Measurements from ENCODE around the gene MBNL2.

The MBNL2 gene

DNA sequence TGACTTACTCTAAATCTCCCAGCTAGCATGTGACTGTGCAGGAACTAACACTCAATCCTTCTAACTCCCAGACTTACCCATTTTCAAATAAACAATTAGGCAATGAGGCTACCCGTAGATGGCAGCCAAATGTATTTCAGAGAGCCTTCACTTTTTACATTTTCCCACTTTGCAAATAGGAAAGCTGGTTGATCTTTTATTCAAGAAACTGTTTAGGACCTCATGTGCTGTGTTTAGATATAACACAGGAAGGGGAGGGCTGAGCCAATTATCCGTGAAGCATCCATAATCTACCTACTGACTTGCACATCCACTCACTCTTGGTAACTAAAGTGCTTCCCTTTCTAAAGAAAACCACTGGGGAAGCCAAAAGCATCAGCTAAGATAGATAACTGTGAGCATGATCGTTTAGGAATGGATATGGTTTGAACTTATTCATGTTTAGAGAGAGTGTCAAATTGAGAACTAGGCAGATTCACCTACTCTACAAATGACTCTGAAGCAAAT, 33.4 kb downstream of the MBNL2 start:
- no peak for DNase-seq

- DNase-seq, result no peak
Observed at GRCh38 chr13:97256343-97256783, 34.2 kb downstream of the MBNL2 start.

DNA sequence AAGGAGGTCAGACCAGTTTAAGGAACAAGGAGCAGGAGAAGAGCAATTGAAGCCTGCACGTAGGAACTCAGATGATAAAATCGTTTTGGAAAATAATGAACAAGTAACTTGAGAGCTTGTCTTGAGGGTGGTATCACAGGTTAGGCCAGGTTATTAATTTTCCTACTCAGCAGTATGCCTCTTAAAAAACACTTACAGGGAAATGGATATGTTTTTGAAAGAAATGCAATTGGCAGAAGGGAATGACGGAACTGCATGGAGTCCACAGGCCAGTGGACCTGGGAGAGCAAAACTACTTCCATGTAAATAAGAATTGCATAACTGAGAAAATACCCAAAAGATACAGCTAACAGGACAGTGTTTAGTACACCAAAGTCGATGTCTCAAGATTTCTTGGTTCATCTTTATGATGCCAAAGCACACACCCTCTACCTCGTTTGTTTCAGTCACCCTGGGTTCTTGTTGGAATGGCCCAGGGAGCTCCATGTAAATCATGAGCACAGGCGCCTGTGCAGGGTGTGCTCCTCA, 35.2 kb downstream of the MBNL2 start:
- DNase-seq, result no peak

GRCh38 chr13:97257800-97258799, 36.0 kb downstream of the MBNL2 start:
- no peak for DNase-seq

DNA sequence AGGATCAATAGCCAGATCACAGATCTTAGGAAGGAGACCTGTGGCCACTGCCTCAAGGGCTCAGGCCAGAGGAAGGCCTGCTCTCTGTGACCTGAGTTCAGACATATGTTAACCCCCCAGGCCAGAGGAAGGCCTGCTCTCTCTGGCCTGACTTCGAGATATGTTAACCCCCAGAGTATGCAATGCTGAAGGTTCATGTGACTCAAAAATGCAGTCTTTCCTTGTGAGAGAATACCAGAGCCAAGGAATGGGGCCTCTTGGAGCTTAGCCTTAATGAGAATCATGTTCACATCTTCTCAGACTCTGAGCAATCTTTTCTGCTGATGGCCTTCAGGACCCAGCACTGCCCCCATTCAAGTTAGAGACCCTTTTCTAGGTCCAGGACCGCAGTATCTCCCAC, 36.7 kb downstream of the MBNL2 start:
- DNase-seq, result no peak

DNA sequence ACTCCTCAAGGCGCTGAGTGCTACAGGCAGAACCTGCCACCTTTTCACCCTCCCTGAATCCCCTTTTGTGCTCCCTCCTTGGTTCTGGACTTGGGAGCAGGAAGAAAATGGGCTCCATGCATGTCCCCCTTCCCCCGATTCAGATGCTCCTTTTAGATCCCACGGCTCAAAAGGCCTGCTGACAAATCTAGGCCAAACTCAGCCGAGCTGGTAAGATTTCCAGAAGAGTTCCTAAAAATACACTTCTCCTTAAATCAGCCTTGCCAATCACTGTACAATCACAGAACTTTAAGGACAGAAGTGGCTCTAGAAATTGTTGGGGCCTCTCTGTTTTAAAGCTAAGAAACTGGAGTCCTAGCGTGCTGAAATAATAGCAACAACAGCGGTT, 37.3 kb downstream of the MBNL2 start:
- no peak for DNase-seq

GRCh38 chr13:97259798-97260714, 37.9 kb downstream of the MBNL2 start:
- DNase-seq, result no peak

DNA sequence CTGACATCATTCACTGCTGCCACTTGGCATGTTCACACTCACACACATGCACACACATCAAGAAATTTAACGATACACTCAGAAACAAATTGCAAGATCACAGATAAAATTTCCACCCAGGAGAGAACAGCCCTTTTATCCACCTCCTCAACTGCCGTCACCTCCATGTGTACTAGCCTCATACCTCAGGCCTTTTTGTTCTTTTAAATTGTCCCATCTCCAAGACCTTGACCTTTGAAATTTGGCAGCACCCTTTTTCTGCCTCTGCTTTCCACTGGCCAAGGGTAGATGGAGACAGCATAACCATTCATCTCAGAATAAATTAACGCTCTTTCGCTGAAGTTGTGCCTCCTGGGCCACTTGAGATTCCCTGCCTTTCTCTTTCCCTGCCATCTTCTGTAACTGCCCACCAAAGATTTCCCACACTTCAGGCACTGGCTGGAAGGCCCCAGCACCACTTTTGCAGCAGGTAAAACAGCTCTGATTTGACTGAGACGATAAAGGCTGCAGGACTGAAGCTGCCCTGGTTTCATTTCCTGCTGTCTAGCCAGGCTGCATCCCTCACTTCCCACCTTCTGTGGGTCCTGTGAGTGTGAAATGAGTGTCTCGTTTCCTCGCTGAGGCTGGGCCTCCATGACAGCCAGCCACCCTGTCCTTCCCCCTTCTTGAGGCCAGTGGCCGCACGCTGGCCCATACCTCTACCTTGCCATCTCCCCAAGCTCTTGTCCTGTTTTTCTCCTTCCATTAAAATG, 39.3 kb downstream of the MBNL2 start:
- DNase-seq, result no peak

GRCh38 chr13:97262058-97262457, 39.9 kb downstream of the MBNL2 start:
- no peak for DNase-seq

DNA sequence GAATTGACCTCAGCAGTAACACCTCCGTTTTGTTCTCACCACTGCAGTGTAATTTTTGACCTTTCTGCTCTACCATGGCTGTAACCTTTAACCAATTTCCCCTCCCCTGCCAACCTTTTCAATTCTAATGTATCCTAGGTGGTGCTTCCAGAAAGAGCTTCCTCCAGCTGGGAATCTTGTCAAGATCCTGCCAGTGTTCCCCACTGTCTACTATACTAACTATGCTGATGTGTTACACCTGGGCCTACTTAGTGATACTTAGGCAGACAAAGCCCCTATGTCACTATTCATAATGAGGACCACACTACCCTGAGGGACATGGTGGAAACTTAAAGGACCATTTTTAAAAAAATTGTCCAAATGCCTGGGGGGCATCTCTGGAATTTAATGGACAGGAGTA, 41.0 kb downstream of the MBNL2 start:
- no peak for DNase-seq

DNA sequence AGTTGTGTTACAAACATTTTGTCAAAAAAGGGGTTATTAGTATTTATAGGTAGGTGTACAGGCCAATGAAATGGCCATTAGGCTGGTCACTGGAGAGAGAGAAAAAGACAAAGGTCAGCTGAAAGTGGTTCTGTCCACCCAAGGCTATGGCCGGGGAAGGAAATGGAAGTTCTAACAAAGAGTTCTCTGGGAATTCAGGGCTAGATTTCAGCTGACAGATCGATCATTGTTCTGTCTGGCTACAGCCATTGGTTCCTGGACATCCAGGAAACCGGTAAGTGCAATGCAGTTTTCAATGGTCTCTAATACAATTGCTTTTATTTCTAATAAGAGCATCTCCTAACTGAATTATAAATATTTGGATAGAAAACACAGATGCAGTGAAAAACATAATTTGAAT, 42.5 kb downstream of the MBNL2 start:
- no peak for DNase-seq

DNA sequence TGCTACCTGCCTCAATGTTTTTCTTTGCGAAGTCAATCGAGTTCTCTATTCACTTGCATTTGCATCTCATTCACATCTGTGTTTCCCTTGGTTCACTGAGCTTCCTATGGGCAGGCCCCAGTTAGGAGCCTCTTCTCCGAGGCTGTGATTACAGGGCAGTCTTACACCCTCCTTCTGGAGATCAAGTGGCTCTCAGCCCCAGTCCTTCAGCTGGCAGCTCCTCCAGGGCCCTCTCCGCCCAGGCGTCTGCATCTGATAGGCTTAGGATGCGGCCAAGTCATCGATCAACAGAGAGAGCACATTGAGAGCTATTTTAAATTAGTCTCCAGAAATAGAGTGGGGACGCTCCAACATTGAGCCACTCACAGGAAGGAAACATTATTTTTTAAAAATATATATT, 44.2 kb downstream of the MBNL2 start:
- no peak for DNase-seq

- DNase-seq, result no peak
Observed at GRCh38 chr13:97266772-97267417, 44.8 kb downstream of the MBNL2 start.

GRCh38 chr13:97267418-97268059, 45.4 kb downstream of the MBNL2 start:
- DNase-seq, result peak; percentile 44

GRCh38 chr13:97268772-97269171, 46.6 kb downstream of the MBNL2 start:
- no peak for DNase-seq

- no peak for DNase-seq
Observed at GRCh38 chr13:97269603-97270002, 47.5 kb downstream of the MBNL2 start.

DNA sequence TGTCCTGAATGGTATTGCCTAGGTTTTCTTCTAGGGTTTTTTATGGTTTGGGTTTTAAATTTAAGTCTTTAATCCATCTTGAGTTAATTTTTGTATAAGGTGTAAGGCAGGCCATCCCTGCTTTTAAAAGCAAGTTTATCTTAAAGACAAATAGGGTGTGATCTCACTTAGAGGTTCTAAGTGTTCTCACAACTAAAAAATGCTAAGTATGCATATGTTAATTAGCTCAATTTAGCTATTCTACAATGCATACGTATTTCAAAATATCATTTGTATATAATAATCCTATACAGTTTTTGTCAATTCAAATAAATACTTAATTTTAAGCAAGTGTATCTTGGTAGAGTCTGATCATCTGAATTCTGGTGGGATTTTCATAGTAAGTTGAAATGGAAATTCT, 50.4 kb downstream of the MBNL2 start:
- no peak for DNase-seq

DNA sequence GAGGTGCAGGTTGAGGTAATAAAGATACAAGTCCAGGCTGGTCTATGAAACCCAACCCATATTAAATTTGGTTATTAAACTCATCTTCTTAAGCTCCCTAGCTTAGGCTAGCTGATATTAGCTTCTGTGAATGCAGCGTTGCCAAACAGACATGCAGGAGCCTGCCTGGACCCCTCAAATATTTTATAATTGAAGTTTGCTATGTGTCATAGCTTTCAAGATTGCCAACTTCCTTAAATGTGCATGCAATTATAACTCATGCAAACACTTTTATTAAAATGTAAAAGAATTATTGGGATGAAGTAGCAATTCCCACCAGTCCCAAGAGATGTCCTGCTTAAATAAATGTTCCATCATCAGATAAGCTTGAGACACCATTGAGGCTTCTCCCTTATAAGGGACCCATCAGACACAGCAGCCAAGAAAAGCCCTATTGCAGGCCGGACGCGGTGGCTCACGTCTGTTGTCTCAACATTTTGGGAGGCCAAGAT, 51.3 kb downstream of the MBNL2 start:
- no peak for DNase-seq

GRCh38 chr13:97274829-97275649, 52.9 kb downstream of the MBNL2 start:
- DNase-seq, result no peak

All from COR-L47 (cell line).